Stimulated activated CD8-positive, alpha-beta memory T cell treated with anti-CD3 and anti-CD28 coated beads, Interleukin-4, amount 100 ng/mL, for 48 hours (primary cell): Measurements from ENCODE around the gene MAF.

Source experiments
- DNase-seq: peaks from one replicate; pipeline ENCODE4 v3.0.0-alpha.2; 2020

Gene MAF

DNA sequence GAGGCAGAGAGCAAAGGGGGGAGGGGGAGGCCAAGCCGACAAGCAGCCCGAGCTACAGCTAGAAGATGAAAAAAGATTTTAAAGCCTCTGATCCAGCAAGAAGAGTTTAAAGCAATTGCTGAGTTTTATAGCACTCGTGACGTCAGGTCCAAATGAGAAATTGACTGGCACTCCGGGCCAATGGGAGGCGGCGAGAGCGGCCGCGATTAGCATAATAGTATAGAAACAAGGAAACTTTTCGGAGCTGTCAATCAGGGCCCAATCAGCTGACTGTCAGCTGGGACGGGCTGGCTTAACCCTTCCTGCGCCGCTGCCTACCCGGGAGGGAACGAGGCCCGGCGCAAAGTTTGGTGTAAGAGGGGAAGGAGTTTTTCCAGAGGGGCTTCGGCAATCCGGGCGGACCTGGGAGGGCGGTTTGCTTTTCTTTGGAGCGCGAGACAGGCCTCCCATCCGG lies at the start of gene MAF:
TSS of gene MAF (minus strand) at position 100 of the 454 bp plus-strand sequence. CDS start 835 bp downstream, outside the sequence.
- peak; percentile 86 for DNase-seq

DNA sequence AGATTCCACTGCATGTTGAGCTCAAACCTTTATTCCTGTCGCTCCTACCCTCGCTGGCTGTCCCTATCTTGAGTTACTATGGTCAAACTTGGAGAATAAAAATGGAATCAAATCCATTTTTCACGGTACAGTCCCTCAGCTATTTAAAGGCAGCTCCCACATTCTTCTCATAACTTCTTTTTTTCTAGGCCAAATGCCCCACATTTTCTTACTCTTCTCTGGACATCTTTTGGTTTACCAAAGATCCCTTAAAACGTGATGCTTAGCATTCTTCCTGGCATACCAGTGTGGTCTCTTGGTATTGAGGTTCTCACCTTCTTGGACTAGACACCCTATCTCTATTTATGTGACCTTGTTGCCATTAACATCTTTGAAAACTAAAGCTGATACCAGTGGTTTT lies 48.3 kb upstream of the MAF start:
- no peak for DNase-seq

DNA sequence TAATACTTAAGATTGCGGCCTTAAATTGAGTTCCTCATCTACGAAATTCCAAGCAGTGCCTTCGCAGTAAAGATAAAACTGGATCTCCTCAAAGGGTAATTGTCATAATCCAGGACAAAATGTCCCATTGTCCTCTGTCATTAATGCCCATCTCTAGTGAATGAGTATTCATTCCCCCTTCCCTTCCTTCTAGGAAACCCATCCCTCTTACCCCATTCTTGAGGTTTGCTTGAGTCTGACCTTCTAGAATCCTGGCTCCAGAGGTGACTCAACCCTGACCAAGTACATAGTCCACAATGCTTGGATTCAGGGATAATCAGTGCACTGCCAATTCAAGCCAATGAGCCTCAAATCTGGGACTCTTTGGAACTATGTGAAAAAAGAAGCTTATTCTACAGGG lies 47.0 kb upstream of the MAF start:
- no peak for DNase-seq

DNA sequence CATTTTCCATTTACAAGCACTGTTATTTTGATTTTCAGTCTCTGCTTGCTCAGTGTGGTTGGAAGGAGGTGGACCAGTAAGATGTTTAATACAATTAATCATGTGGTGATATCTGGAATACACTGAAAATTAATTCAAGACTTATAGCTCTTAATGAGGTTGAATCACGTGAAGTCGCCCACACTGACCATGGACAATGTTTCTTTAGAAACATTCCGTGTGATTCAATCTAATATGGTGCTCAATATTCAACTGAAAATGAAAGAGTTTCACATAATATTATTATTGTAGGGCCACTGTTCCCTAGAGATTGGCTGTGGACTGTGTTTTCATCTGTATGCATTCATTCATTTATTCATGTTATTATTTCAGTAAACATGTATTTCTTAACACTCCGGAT lies 45.2 kb upstream of the MAF start:
- DNase-seq, result no peak

DNA sequence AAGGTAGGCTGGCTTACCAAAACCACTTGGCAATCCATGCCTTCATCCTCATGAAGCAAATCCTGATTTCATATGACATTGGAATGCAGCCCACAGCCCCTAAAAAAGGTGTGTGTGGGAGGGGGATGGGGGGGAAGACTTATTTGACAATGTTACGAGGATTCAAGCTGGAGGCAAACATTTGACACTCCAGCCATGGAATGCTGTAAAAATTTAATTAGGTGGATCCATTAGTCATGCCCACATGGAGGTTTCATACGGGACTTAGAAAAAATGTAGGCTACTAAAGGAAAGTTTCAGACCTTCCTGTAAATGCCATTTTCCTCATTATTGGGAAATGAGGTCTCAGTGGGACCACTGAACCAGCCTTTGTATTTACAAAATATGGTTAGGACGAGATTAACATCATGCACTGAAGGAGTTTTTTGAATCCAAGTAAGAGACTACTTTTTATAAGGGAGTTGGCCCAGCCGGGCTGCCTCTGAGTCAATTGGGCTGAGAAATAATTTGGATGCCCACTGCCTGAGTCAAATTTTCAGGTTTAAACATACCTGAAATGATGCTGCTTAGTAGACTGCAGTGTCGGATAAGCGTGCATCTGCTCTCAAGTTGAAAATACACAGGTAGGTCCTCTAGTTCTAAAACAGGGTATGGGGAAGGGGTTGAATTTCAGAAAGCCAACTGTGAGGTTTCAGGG lies 44.6 kb upstream of the MAF start:
- DNase-seq, result no peak

GRCh38 chr16:79642652-79643051 lies 42.1 kb upstream of the MAF start:
- no peak for DNase-seq

DNA sequence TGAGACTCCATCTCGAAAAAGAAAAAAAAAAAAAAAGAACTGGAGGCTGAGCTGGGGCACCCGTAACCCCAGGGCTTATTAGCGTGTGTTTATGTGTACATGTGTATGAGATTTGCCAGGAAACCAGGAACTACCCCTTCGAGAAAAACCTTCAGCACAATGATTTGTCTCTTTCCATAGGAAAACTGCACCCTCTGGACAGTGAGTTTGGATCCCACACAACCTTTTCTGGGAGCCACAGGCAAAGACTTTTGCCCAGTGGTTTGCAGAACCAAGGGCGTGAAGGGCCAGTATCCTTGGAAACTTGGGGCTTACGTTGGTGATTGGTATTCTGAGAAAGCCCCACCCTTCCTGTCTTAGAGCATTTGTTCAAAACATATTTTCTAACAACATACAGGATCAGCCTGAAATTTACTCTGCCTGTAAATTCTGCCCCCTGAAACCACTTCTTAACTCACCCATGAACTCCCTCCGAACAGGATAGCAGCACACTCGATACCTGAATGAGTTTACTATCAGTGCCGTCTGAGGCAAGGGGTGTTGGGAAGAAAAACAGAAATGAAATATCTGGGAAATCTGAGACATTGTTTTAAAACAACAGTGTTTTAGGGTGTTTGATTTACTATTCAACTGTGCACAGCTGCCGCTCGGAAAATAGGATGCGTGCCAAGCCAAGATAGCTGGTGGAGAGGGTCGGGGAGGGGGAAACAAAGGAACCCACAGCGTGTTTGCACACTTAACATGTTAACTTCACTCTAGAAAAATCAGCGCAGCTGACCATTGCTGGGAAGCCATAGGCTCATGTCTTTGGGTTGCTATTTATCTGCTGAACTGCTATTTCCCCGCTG lies 40.2 kb upstream of the MAF start:
- DNase-seq, result no peak

DNA sequence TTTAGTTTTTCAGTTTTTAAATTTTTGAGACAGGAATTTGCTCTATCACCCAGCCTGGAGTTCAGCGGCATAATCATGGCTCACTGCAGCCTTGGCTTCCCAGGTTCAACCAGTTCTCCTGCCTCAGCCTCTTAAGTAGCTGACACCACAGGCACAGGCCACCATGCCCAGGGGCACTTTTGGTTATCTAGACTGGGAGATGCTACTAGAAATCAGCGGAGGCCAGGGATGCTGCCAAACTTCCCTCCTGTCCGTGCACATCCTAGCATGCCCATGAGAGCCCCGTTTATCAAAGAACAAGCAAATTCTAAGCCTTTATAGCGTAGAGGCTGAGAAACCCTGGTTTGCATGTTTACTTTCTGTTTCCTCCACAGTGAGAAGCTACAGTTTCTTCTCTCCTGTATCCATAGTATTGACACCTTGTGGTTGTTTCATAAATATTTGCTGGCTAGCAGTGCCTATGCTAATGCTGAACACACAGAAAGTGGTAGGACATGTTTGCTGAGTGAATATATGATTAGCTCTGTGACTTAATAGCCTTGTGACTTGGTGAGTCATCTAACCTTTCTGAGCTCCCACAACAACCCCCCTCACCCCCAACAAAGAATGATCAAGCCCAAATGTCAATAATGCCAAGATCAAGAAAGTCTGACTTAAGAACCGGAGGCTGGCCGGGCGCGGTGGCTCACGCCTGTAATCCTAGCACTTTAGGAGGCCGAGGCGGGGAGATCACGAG lies 39.2 kb upstream of the MAF start:
- DNase-seq, result no peak

GRCh38 chr16:79638386-79638785 lies 37.8 kb upstream of the MAF start:
- no peak for DNase-seq

DNA sequence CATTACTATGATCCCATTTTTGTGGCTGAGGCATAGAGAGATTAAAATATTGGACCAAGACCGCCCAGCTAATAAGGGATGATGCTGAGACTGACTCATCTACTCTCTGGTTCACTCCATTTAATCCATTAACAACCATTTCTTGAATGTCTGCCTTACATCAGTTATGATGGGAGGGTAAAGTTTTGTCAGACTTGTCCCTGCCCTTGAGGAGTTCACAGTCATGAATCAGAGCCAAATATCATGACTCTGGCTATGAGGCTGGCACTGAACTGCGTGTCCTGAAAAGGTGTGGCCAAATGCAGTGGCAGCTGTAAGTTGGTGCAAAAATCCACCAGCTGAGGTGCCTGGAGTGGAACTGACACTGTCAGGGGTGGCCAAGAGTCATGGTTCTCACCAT lies 35.0 kb upstream of the MAF start:
- DNase-seq, result no peak

DNA sequence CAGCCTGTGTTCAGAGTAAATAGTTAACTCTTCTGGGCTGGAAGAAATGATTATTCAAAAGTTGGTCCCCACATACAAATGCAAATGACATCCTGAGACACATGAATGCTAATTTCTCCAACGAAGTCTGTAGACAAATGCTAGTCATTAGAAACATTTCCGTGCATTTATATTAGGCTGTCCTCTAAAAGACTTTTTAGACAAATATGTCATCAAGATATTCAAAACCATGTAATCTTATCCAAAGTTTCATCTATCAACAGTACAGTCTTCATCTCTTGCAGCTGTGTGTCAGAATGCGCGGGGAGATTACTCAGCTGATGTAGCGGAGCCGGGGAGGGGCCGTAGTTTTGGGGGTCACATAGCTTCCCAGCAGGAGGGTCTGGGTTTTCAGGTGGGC lies 33.8 kb upstream of the MAF start:
- no peak for DNase-seq

GRCh38 chr16:79632289-79632688 lies 31.8 kb upstream of the MAF start:
- DNase-seq, result no peak

DNA sequence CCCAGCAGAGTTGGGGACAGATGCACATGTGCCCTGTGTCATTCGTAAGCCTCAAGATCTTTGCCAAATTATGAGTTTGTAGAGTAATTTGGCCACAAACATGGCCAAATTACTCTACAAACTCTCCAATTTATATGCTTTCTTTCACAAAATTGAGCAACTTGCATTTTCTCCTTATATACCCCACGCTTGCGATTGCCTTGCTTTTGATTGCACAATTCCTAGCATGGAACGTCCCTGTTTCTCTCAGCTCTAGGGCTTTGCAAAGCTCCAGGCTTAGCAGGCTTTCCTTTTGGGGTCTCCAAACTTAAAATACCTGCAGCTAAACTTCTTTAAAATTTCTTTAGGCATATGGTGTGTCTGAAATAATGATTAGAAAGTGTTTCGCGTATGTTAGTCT lies 28.5 kb upstream of the MAF start:
- DNase-seq, result no peak

GRCh38 chr16:79628501-79628975 lies 28.0 kb upstream of the MAF start:
- peak; percentile 76 for DNase-seq

DNA sequence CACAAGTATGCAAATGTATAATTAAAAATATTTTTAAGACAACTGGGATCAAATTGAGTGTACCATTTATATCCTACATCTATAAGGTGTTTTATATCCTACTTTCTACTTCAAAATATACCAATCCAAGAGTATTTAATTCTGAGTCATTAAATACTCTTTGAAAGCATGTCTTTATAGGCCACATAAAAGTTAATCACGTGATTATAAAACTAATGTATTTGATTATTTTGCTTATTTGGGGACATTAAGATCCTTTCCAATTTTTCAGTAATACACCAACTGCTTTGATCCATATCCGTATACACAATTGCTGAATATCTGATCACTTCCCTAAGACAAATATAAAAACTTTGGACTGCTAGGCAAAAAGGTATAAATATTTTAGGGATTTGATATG lies 26.6 kb upstream of the MAF start:
- no peak for DNase-seq

GRCh38 chr16:79625738-79626137 lies 25.2 kb upstream of the MAF start:
- DNase-seq, result no peak

GRCh38 chr16:79623824-79624223 lies 23.3 kb upstream of the MAF start:
- DNase-seq, result no peak

DNA sequence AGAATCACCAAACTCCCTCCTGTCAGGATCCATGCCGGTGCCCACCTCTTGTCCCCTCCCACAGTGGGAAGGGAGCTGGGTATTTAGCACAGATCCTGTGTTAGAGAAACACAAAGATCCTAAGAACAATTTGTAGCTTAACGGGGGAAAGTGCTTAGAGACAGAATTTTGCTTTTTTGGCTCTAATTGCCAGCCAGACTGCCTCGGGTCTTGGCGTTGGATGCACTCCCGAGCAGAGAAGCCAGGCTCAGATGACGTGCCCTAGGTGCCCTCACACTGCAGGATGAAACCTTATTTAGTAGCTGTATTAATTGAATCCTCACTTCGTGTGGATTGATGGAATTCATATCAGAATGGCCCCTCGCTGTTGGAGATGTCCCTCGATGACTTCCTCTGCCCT lies 22.5 kb upstream of the MAF start:
- DNase-seq, result no peak

- DNase-seq, result no peak
Measured at GRCh38 chr16:79621027-79621426, 20.5 kb upstream of the MAF start.

DNA sequence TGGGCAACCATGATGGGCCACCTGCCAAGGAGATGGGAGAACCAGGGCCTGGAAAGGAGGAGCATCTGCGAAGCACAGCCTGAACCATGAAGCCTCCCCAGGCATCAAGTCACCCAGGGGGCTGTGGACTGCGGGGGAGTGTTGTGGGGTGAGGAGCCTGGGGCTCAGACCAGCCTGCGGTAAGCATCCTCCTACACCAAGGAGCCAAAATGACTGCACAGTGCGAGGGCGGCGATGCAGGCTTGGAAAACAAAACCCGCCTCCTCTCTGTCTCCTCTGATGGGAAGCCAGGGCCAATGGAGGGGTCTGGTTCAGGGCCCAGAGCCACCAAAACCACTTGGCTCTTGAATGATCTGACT lies 18.1 kb upstream of the MAF start:
- DNase-seq, result peak; percentile 69

- DNase-seq, result no peak
Measured at GRCh38 chr16:79618041-79618691, 17.6 kb upstream of the MAF start.

DNA sequence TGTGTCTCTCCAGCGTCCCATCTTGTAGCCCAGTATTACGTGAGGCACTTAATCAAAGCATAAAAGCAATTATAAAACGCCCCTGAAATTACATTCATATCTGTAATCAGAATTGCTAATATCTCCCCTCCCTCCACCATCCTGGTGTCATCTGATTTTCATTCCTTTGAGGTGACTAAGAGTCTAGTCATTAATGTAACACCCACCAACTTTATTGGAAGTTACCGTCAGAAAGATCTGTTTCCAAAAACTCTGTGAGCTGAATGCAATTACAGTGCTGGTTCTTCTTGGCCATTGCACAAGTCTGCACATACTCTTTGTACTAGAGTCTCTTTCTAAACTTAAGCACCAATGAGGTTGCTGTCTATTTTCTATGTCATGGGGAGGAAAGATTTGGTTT lies 12.5 kb upstream of the MAF start:
- DNase-seq, result no peak

DNA sequence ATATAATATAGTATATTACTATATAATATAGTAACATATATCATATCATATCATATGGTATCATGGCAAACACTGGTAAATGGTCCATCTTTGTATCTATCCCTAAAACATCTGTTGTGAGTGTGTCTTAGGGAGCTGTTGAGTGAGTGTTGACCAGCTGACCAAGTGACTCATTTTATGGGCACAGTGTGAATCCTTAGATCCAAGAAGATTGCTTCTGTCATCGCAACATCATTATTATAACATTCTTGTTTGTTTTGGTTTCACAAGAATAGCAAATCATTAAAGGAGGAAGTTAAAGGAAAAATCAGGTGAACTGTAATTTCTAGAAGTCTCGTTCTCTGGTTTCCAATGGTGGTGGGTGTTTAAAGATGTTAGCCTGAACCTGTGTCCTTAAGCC lies 11.7 kb upstream of the MAF start:
- DNase-seq, result no peak
